Testis (tissue), 3 donors: ENCODE measurements around the gene RHCE. TPM values are rescaled to one million over a fixed set of nuclear protein-coding genes. Genes with fewer than 3 reads are reported as not detected.

Experiments
- DNase-seq: peaks from one replicate; pipeline ENCODE4 v3.0.0-alpha.2; 2019
- H3K27ac ChIP-seq, 2 donors: fragments of 200-600 bp; sonication (generic); one replicate each; pipeline ENCODE4 v1.5.1; 2019
- H3K27me3 ChIP-seq: fragments of 200-600 bp; sonication (generic); one replicate; pipeline ENCODE4 v1.5.1; 2019
- H3K36me3 ChIP-seq: fragments of 200-600 bp; sonication (generic); one replicate; pipeline ENCODE4 v1.5.1; 2017; ENCODE audit warnings: low read depth; ENCODE audit errors: missing control alignments
- H3K4me1 ChIP-seq: fragments of 200-600 bp; sonication (generic); one replicate; pipeline ENCODE4 v1.5.1; 2019
- H3K4me3 ChIP-seq, 2 donors: fragments of 200-600 bp; sonication (generic); one replicate each; pipeline ENCODE4 v1.5.1; 2017 to 2019
- H3K9me3 ChIP-seq: fragments of 200-600 bp; sonication (generic); one replicate; pipeline ENCODE4 v1.5.1; 2017
- CTCF ChIP-seq, 3 experiments: fragments of 450-650 bp in 2 of 3; fragments of 200-600 bp in 1 of 3; sonication (generic) in 1 of 3; IDR thresholded peaks; one replicate each; pipeline ENCODE4 v1.5.1; 2016 to 2019; ENCODE audit warnings: antibody characterized with exemption in 3 of 3, mild to moderate bottlenecking in 2 of 3, moderate library complexity in 1 of 3
- POLR2A ChIP-seq: fragments of 450-650 bp; IDR thresholded peaks from one replicate; pipeline ENCODE4 v1.6.1; 2017; ENCODE audit warnings: antibody characterized with exemption, mild to moderate bottlenecking, moderate library complexity
- WGBS, 2 donors: methylation state at CpG; one replicate each; pipeline ENCODE4 v1.1.5; 2018; 5-methylcytosine and 5-hydroxymethylcytosine counted together
- intact Hi-C: fragments of 100-400 bp; cut with DNase I; formaldehyde crosslinking; loops from one replicate; pipeline ENCODE4 v1.15.1; 2023; ENCODE audit warnings: low total_unique reads
- polyA plus RNA-seq: library from polyadenylated mRNA; stranded (reverse); fragments of 350-450 nt; fragmentation: Illumina TruSeq; extraction: RNeasy Lipid Tissue Mini Kit (QIAGEN cat#74804); gene quantifications from one replicate; pipeline ENCODE4 v1.2.3, GENCODE V29; 2014; ENCODE audit warnings: low read depth, low replicate concordance; ENCODE audit not compliant: insufficient read depth
- total RNA-seq, 2 donors: library from RNA; depleted of rRNA; stranded (reverse); fragments of >200 nt; gene quantifications; one replicate each; pipeline ENCODE4 v1.2.3, GENCODE V29; 2016

RHCE gene
- total and polyA plus RNA-seq, 3 donors from 2014 or later: 1.2 to 4.2 (median 3.9) TPM

GRCh38 chr1:25435397-25436108, 14.9 kb upstream of the RHCE start:
- no peak for DNase-seq
- Histone ChIP-seq H3K27me3 (no peaks in the 10 kb centered on the region), H3K27ac (peak overlapping the region in 1 of 2 donors; percentile 5), H3K4me3 (no peak overlapping the region), H3K9me3 (no peaks in the 10 kb centered on the region), H3K36me3 (no peaks in the 10 kb centered on the region), H3K4me1 (peaks cover 15% of the 10 kb centered on the region)
- 43 to 52% methylated on average over 4 of the region's 4 CpGs for WGBS, 2 donors
- intact Hi-C loops: no loop called here
- TF ChIP-seq POLR2A (no peak), CTCF (IDR thresholded peaks at IDR 0.05) (no peak)

DNA sequence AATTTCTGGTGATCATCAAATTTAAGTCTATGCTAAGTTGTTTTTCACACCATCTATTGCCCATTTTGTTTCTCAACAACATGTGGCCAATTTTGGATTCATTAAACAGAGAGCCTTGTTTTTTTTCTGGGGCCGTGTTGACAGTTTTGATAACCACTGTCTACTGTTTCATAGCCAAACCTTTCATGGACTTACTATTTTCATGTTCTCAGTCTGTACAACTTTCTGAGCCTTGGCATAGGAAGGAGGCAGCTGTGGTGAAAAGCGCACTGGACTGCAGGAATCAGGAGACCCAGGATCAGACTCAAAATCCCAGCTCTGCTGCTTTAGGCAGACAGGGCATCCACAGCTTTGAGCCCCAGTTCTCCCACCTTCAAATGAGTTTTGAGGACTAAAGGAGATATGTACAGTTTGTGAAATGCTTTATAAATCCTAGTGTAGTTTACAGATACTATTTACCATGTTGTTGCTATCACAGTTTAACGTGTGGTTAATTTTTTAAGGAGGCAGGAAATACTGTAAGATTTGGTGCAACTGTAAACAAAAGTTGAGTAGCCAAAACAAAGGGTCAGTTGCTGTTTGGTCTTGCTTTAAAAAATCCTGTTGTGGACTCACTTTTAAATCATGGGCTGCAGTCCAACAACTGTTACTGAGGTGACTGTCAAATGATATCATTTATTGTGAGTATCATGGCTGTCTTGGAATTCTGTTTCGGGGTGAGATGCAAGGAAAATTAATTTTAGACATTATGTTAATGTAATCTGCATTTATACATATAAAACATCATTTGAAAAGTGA, 13.0 kb upstream of the RHCE start:
- Histone ChIP-seq H3K36me3 (no peaks in the 10 kb centered on the region), H3K4me3 (no peak overlapping the region), H3K4me1 (peaks cover 15% of the 10 kb centered on the region), H3K27ac (peak overlapping the region in 1 of 2 donors; percentile 3), H3K27me3 (no peaks in the 10 kb centered on the region), H3K9me3 (no peaks in the 10 kb centered on the region)
- TF ChIP-seq POLR2A (no peak), CTCF (IDR thresholded peaks at IDR 0.05) (no peak)
- intact Hi-C loops: no loop called here
- WGBS, 2 donors: 37 to 42% methylated on average over 4 of the region's 4 CpGs
- peak; percentile 20 for DNase-seq

GRCh38 chr1:25432749-25433388, 12.2 kb upstream of the RHCE start:
- Histone ChIP-seq H3K4me1 (peaks cover 15% of the 10 kb centered on the region), H3K4me3 (no peak overlapping the region), H3K9me3 (no peaks in the 10 kb centered on the region), H3K27me3 (no peaks in the 10 kb centered on the region), H3K27ac (no peak overlapping the region), H3K36me3 (no peaks in the 10 kb centered on the region)
- 69 to 71% methylated on average over 6 of the region's 6 CpGs for WGBS, 2 donors
- intact Hi-C loops: no loop called here
- TF ChIP-seq POLR2A (no peak), CTCF (IDR thresholded peaks at IDR 0.05) (no peak)
- no peak for DNase-seq

DNA sequence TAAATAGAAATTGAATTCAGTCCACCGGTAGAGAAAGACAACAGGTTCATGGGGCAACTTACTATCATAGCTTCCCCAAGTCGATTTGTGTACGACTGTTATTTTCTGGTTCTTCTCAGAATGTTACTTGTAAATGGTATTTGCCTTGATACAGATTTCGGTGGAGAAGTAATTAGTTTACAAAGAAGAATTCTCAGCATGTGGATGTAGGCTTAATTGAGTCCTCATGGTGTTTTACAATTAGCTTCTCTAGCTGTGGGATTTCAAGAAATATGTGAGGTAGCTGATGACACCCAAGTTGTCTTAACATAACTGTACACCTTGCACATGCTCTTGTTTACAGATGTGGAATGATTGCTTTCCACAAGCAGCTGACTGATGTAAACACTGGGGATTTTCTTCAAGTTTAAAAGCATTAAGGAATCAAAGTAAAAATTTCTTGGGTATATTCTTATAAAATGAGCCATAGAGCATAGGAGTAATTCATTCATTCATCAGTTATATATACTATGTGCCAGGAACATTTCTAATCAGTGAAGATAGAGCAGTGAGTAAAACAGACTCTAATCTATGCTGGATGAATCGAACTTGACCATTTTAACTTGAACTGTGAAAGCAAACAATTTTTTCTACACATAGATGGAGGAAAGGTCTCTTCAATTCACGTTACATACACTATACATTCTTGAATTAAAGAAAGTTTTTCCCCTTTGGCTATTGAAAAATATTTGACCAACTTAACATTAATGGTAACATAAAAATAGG, 11.5 kb upstream of the RHCE start:
- Histone ChIP-seq H3K4me1 (peaks cover 15% of the 10 kb centered on the region), H3K36me3 (no peaks in the 10 kb centered on the region), H3K27me3 (no peaks in the 10 kb centered on the region), H3K9me3 (no peaks in the 10 kb centered on the region), H3K4me3 (peak overlapping the region; percentile 94 to 95), H3K27ac (peak overlapping the region in 1 of 2 donors; percentile 92)
- TF ChIP-seq CTCF (IDR thresholded peaks at IDR 0.05): no peak
- no peak for TF ChIP-seq POLR2A
- WGBS, 2 donors: 11 to 13% methylated on average over 6 of the region's 6 CpGs
- intact Hi-C loops: no loop called here
- no peak for DNase-seq
